NCI-H187 treated with DMSO at 0.1 percent for 48 hours (cell line): ENCODE measurements around the gene MED28.

Experiments
- DNase-seq: peaks from one replicate; lab custom pipeline; 2025; lab: John Stamatoyannopoulos, UW

MED28 gene

GRCh38 chr4:17667253-17667652 is 52.8 kb downstream of the MED28 start:
- no peak for DNase-seq

- peak; percentile 96 for DNase-seq
Observed at GRCh38 chr4:17667653-17668201, 53.3 kb downstream of the MED28 start.

GRCh38 chr4:17670423-17670822 is 56.0 kb downstream of the MED28 start:
- DNase-seq: no peak

GRCh38 chr4:17680559-17681280 is 66.3 kb downstream of the MED28 start:
- DNase-seq: no peak

- DNase-seq: no peak
Observed at GRCh38 chr4:17681281-17682221, 67.1 kb downstream of the MED28 start.

GRCh38 chr4:17682222-17682566 is 67.8 kb downstream of the MED28 start:
- no peak for DNase-seq
